ENCODE results near the gene CILP.

Gene CILP
- long read RNA-seq, result 0 reads

- DNase-seq (ENCODE audit: low read depth in 1 of 2, low spot score in 1 of 2), result no peak
- H3K4me3 ChIP-seq (replicated peaks; ENCODE audit: insufficient read depth, low read length), result no peak within 1 kb of the TSS
- TF ChIP-seq GABPA (IDR thresholded peaks at IDR 0.05; ENCODE audit: low read depth), result no peak
- no peak for TF ChIP-seq POLR2AphosphoS5 (IDR thresholded peaks at IDR 0.05; ENCODE audit: low read depth)
- no peak for TF ChIP-seq SPI1 (IDR thresholded peaks at IDR 0.05; ENCODE audit: borderline replicate concordance, low read depth)
- no peak for TF ChIP-seq REST (IDR thresholded peaks at IDR 0.05; ENCODE audit: insufficient replicate concordance, low read depth)
- no peak for TF ChIP-seq CTCF (IDR thresholded peaks at IDR 0.05; ENCODE audit: insufficient read depth, low read length)
- H3K27me3 ChIP-seq (ENCODE audit: insufficient read depth, poor library complexity, severe bottlenecking), result no peaks in the 10 kb centered on the region
- no peak within 1 kb of the TSS for H3K27ac ChIP-seq (replicated peaks)
Observed at GRCh38 chr15:65210770-65211481, at the start of gene CILP. Gene CILP (minus strand): TSS chr15:65211473. CDS start chr15:65209755, 1,718 bp downstream.

- no peak for DNase-seq (ENCODE audit: low read depth in 1 of 2, low spot score in 1 of 2)
- no peaks in the 10 kb centered on the region for H3K27me3 ChIP-seq (ENCODE audit: insufficient read depth, poor library complexity, severe bottlenecking)
- no peak for TF ChIP-seq GABPA (IDR thresholded peaks at IDR 0.05; ENCODE audit: low read depth)
- TF ChIP-seq CTCF (IDR thresholded peaks at IDR 0.05; ENCODE audit: insufficient read depth, low read length), result no peak
- TF ChIP-seq SPI1 (IDR thresholded peaks at IDR 0.05; ENCODE audit: borderline replicate concordance, low read depth), result no peak
- TF ChIP-seq POLR2AphosphoS5 (IDR thresholded peaks at IDR 0.05; ENCODE audit: low read depth), result no peak
- TF ChIP-seq REST (IDR thresholded peaks at IDR 0.05; ENCODE audit: insufficient replicate concordance, low read depth), result no peak
- no peak overlapping the region for H3K27ac ChIP-seq (replicated peaks)
- no peak overlapping the region for H3K4me3 ChIP-seq (replicated peaks; ENCODE audit: insufficient read depth, low read length)
Observed at GRCh38 chr15:65260968-65261367, 49.7 kb upstream of the CILP start.

GRCh38 chr15:65259367-65259797 lies 48.1 kb upstream of the CILP start:
- no peak overlapping the region for H3K4me3 ChIP-seq (replicated peaks; ENCODE audit: insufficient read depth, low read length)
- H3K27ac ChIP-seq (replicated peaks), result no peak overlapping the region
- TF ChIP-seq CTCF (IDR thresholded peaks at IDR 0.05; ENCODE audit: insufficient read depth, low read length) (no peak), SPI1 (IDR thresholded peaks at IDR 0.05; ENCODE audit: borderline replicate concordance, low read depth) (no peak), REST (IDR thresholded peaks at IDR 0.05; ENCODE audit: insufficient replicate concordance, low read depth) (no peak), POLR2AphosphoS5 (IDR thresholded peaks at IDR 0.05; ENCODE audit: low read depth) (no peak), GABPA (IDR thresholded peaks at IDR 0.05; ENCODE audit: low read depth) (no peak)
- no peaks in the 10 kb centered on the region for H3K27me3 ChIP-seq (ENCODE audit: insufficient read depth, poor library complexity, severe bottlenecking)
- DNase-seq (ENCODE audit: low read depth in 1 of 2, low spot score in 1 of 2), result no peak
